OCI-M1 (cell line): ENCODE results near the gene SPATA24.
"Not testable (repeated sequence)": the region's sequence is repeated elsewhere in the genome, so short reads cannot be mapped to it uniquely, and the experiment has no call there.

Experiments
- DNase-seq: peaks from one replicate; lab custom pipeline; 2025; lab: John Stamatoyannopoulos, UW

The SPATA24 gene

DNA sequence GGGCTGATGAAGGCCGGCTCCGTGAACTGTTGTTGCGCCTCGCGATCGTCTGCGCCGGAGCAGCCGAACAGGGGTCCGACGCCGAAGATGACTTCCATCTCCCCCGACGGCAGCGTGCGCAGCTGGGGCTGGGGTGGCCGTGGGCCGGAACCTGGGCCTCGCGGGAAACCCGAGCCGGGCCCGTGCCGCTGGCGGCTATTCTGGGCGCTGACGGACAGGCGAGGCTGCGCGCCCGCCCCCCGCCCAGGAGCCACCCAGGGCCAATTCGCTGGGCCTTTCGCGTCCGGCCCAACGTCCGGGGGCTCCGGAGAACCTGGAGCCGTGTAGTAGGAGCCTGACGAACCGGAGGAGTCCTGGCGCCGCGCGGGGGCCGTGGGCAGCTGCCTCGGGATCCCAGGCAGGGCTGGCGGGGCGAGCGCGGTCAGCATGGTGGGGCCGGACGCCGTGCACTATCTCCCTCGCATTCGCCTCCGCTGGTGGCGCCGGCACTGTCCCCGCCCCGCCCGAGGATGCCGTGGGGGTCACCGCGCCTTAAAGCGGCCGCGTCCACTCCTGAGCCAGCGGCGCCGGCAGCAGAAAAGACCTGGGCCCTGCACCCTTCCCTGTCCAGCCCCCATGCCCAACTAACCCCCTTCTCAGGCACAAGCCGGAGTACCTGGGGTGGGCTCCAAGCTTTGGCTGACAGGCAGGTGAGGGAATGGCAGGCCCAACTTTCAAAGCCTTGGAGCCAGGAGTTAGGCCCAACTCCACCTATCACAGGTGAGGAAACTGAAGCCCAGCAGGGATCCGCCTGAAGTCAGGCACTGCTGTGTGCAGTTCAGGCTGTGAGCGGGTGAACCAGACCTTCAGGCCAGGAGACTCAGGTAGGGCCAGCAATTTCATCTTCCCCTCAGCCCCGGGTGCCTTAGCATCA lies 9.0 kb downstream of the SPATA24 start, which contains the start of gene PROB1:
PROB1 (minus strand) TSS at position 451 of the 913 bp plus-strand sequence; CDS start at position 428, 23 bp downstream.
- DNase-seq: no peak

DNA sequence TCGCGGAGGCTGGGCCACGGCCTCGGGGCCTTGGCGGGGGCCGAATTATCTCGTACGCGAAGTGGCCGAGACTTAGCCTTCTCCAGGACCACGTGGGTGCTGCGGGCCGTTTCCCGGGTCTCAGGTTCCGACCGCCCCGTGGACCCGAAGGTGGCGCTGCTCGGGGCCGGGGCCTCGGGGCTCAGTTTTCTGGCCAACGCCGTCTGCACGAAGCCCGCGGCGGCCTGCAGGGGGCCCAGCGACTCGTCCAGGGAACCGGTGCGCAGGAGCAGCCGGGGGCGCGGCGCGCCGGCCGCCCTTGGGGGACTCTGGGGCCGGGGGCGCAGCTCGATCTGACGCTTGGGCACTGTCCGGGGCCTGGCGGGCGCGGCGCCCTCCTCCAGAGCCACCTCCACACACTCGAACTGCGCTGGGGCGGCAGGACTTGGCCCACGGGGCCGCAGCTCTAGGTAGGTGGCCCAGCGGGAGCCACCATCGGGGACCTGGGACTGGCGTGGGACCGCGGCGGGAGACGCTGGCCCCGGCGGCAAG lies 9.7 kb downstream of the SPATA24 start:
- no peak for DNase-seq

DNA sequence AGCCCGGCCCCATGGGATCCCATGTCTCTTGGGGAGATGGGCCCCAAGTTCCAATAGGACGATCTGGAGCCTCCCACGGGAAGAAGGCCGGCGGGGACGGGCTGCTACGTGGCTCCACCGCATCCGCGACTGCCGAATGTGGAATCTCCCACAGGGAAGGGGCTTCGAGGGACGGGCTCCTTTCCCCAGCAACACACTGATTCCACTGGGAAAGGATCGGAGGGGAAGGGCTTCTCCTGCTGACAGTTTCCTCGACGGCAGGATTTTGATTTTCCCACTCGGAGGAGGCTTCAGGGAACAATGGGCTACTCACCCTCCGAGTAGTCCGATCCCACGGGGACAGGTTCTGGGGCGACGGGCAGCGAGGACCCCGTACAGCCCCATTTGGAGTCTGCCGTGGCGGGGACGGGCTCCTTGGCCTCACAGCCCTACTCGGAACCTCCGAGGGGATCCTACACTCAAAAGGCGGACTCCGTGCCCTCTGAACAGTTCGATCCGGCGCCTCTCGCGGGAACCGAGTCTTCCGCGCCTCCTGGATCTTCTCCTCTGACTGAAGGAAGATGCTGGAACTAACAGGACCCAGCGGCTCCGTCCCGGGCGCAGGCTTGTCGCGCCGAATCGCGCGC lies 10.3 kb downstream of the SPATA24 start:
- no peak for DNase-seq

- DNase-seq: peak; percentile 90
Measured at GRCh38 chr5:139392678-139393496, 11.0 kb downstream of the SPATA24 start.

DNA sequence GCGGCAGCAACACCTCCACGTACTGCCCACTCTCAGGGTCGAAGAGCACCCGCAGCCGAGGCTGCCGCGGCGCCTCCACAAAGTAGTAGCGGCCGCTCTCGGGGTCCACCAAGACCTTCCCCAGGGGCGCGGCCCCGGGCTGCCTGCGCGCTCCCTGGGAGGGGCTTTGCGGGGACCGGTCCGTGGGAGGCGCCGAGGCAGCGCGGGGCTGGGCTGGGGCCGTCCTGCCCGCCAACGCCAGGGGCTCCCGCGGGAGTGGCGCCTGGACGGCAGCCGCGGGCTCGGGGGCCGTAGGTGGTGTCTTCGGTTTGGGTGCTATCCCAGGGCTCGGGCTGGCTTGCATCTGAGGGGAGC lies 11.6 kb downstream of the SPATA24 start:
- DNase-seq: no peak

- no peak for DNase-seq
Measured at GRCh38 chr5:139391570-139392323, 12.1 kb downstream of the SPATA24 start.

DNA sequence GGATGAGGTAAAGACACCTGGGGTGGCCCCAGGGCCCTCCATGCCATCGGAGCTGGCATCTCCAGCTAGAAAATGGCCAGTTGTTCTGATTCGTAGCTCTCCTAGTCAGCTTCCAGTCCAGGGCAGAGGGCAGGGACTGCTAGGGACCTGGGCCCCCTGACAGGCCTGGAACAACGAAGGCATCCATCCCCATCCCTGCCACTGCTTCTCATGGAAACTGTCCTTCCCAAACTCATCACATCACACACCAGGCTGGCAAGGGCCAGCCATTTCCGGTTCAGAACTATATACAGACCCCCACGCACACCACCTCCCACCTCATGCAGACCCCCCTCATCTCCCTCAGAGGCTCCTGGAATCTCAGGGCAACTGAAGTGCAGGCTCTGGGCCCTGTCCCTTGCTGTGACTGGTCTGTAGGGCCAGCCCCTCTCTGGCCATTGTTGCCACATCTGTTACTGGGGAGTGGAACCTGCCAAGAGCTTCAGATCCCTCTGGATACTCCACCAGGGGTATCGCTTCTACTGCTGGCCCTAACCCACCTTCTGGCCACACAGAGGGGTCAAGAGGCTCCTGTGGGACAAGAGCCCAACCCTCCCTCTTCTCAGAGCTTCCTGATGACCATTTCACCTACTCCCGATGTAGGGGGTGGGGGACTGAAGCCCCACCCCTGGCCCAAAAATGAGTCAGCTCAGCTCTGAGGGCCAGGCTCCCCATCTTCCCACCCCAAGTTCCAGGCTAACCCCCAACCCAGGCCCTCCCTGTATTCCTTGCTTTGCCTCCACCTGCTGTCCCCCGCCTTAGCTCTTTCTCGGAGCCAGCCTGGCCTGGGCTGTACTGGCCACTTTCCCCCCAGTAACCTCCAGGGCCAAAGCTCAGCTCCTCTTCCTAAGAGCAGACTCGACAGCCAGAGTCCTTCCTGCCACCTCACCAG lies 13.0 kb downstream of the SPATA24 start:
- DNase-seq: no peak

GRCh38 chr5:139389701-139390638 lies 13.9 kb downstream of the SPATA24 start, which contains the start of gene MZB1:
TSS of gene MZB1 (minus strand) at chr5:139389913. CDS start at chr5:139389856, 57 bp downstream.
- no peak for DNase-seq

- no peak for DNase-seq
Measured at GRCh38 chr5:139388198-139388821, 15.6 kb downstream of the SPATA24 start.

DNA sequence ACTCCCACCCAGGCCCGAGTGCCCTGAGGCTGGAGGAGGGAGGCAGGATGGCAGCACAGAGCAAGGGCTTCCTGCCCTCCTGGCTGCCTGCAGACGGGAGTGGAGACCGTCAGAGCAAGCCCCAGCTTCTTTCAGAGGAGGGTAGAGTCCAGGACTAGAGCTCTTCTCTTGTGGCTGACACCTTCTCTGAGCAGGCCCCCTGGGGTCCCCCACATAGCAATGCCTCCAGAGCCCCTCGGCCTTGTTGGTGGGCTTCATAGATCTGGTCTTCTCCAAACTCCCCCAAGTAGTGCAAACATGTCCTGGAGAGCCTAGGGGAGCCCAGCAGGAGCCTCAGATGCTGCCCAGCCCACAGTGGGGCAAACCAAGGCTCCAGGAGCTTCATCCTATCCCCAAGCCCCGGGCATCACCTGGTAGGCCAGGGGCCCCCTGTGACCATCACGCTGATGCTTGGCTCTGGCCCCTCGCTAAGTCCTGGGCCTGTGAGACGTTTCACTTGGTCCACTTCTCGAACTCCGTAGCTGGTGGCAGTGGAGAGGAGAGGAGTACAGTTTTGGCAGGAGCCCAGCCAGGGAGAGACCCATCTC lies 16.2 kb downstream of the SPATA24 start:
- DNase-seq: no peak

- DNase-seq: not testable (repeated sequence)
Measured at GRCh38 chr5:139386956-139387355, 16.9 kb downstream of the SPATA24 start.

DNA sequence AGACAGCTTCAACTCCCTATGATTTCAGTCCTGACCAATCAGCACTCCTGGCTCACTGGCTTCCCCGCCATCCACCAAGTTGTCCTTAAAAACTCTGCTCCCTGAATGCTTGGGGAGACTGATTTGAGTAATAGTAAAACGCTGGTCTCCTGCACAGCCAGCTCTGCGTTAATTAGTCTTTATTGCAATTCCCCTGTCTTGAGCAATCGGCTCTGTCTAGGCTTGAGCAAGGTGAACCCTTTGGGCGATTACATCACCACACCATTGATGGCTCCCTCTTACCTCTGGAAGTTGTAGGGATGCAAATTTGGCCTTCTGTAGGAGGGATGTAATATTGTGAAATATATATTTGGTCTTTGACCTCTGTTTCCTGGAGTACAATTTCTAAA lies 17.8 kb downstream of the SPATA24 start:
- no peak for DNase-seq

DNA sequence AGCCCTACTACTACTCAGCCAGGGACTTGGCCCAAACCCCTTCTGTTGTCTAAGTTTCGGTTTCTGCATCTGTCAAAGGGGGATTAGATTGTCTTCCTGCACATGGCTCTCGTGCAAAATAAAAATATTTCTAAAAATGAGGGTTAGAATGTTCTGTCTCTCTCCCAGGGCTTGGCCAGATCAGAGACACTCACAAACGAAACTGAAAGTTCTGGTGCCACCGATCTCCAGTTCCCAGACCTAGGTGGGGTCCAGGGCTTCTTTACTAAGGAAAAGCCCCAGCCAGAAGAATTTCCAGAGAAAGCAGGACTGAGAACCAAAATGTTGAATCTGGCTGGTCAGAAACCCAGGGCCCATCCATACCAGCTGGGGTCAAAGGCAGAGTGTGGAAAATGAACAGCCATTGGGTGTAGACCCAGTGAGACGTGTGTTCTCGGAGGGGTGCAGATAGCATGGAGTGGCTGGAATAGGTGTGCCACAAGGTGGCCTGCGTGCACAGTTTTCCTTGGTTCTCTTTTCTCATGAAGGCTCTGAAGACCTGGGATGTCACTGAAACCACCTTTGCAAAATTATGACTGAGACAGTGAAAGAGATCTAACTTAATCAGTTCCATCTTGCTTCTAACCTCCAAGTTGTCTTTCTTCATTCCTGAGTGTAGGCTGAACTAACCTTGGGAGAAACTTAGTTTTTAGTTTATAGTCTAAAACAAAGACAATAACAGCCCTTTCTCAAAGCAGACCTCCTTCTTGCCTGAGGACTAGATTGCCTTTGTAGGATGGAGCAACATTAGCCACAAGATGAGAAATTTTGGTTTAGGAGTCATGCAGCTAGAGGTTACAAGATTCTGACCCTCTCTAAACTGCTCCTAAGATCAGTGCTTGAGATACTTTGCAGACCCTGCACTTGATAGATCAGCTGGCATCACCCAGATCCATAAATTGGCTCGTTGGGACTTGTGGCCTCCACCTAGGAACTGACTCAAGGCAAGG lies 18.5 kb downstream of the SPATA24 start:
- DNase-seq: peak; percentile 89

GRCh38 chr5:139384591-139385051 lies 19.3 kb downstream of the SPATA24 start:
- DNase-seq: peak; percentile 36

- no peak for DNase-seq
Measured at GRCh38 chr5:139383993-139384590, 19.8 kb downstream of the SPATA24 start.

GRCh38 chr5:139383275-139383992 lies 20.5 kb downstream of the SPATA24 start, which contains the start of gene SLC23A1:
TSS of gene SLC23A1 (minus strand) at chr5:139383297. CDS start at chr5:139383253, 44 bp downstream.
- peak; percentile 35 for DNase-seq
